Prostate gland (tissue), 2 donors: ENCODE measurements around the gene KCNQ1. TPM values are rescaled to one million over a fixed set of nuclear protein-coding genes. Genes with fewer than 3 reads are reported as not detected.
A peak's percentile ranks its signal among the peaks of the same experiment; 100 is the strongest.

ENCODE experiments used
- DNase-seq: peaks from one replicate; pipeline ENCODE4 v3.0.0-alpha.2; 2019; ENCODE audit warnings: low spot score
- H3K27ac ChIP-seq, 2 donors: fragments of 200-600 bp; sonication (generic); 2 replicates each; pipeline ENCODE4 v1.5.1; 2017 to 2019
- H3K27me3 ChIP-seq: fragments of 200-600 bp; sonication (generic); replicated peaks from 2 replicates; pipeline ENCODE4 v1.5.1; 2019; ENCODE audit not compliant: insufficient read depth
- H3K36me3 ChIP-seq, 2 donors: fragments of 200-600 bp; sonication (generic); 1 replicate in 1 of 2; 2 replicates in 1 of 2; pipeline versions ENCODE4 v1.5.1 to v1.8.1; 2017 to 2019
- H3K4me1 ChIP-seq: fragments of 200-600 bp; sonication (generic); replicated peaks from 2 replicates; pipeline ENCODE4 v1.5.1; 2019
- H3K4me3 ChIP-seq, 2 donors: fragments of 200-600 bp; sonication (generic); 2 replicates each; pipeline ENCODE4 v1.5.1; 2017 to 2019
- H3K9me3 ChIP-seq: fragments of 200-600 bp; sonication (generic); 2 replicates; pipeline ENCODE4 v1.5.1; 2017
- POLR2A ChIP-seq: fragments of 450-650 bp; IDR thresholded peaks from one replicate; pipeline ENCODE4 v1.6.1; 2016; ENCODE audit warnings: antibody characterized with exemption, mild to moderate bottlenecking
- POLR2AphosphoS5 ChIP-seq: sonication (generic); formaldehyde crosslinking; IDR thresholded peaks from one replicate; pipeline ENCODE4 v1.6.1; 2017; ENCODE audit warnings: antibody characterized with exemption
- WGBS: methylation state at CpG from one replicate; pipeline ENCODE4 v1.1.5; 2018; 5-methylcytosine and 5-hydroxymethylcytosine counted together
- intact Hi-C: fragments of 100-400 bp; cut with DNase I; formaldehyde crosslinking; loops from one replicate; pipeline ENCODE4 v1.14.2; 2022
- total RNA-seq, 2 donors: library from RNA; depleted of rRNA; stranded (reverse); fragments of >200 nt; gene quantifications; one replicate each; pipeline ENCODE4 v1.1.0, GENCODE V29; 2016
- TF ChIP-seq, protein P1 (sequence below), 4 experiments: fragments of 200-600 bp in 2 of 4; fragments of 450-650 bp in 2 of 4; sonication (generic) in 2 of 4; IDR thresholded peaks; 1 replicate in 3 of 4; 2 replicates in 1 of 4; pipeline ENCODE4 v1.5.1; 2016 to 2019; ENCODE audit warnings: antibody characterized with exemption in 4 of 4, mild to moderate bottlenecking in 2 of 4, moderate library complexity in 2 of 4

Gene KCNQ1
- total RNA-seq, 2 donors from 2014 or later = 10.0 to 33.8 TPM

DNA sequence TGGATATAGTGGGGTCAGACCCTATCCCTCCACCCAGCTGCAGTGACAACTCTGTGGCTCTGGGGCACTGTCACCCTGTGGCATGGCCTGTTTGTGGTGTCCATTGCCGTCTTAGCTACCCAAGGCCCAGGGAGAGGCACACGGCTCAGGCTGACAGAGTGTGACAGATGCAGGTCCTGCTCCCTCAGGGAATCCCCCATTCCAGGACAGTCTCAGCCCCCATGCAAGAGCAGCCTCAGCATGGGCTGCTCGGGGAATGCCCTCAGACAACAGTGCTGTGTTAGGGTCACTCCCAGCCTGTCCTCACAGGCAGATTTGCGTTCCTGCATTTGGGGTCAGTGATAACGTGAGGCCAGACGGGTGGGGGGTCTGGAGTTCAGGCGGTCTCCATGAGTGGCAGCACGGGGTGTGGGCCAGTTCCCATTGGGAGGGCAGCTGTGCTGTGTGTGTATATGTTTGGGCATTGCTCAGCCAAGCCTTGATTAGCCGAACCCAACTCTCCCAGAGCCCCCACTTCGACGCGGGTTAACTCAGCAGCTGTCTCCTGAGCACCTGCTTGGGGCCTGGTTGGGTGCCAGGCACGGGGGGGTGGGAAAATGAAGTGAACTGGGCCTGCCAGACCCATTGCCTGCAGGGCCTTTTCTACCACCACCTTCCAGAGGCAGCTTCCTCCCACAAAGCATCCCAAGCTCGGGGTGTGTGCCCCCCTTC, 260.2 kb downstream of the KCNQ1 start:
- Histone ChIP-seq H3K27ac (no peak overlapping the region), H3K36me3 (no peaks in the 10 kb centered on the region), H3K9me3 (no peaks in the 10 kb centered on the region), H3K4me1 (no peaks in the 10 kb centered on the region), H3K4me3 (no peak overlapping the region), H3K27me3 (no peaks in the 10 kb centered on the region)
- DNase-seq = no peak
- 76% methylated on average over 13 of the region's 14 CpGs for WGBS
- intact Hi-C loops = loop anchor here (5.0 kb wide), 1 partner anchor 122 kb away; no protein-coding TSS in a partner anchor
- TF ChIP-seq POLR2A = no peak
- TF ChIP-seq POLR2AphosphoS5 = no peak
- TF ChIP-seq, protein P1, sequence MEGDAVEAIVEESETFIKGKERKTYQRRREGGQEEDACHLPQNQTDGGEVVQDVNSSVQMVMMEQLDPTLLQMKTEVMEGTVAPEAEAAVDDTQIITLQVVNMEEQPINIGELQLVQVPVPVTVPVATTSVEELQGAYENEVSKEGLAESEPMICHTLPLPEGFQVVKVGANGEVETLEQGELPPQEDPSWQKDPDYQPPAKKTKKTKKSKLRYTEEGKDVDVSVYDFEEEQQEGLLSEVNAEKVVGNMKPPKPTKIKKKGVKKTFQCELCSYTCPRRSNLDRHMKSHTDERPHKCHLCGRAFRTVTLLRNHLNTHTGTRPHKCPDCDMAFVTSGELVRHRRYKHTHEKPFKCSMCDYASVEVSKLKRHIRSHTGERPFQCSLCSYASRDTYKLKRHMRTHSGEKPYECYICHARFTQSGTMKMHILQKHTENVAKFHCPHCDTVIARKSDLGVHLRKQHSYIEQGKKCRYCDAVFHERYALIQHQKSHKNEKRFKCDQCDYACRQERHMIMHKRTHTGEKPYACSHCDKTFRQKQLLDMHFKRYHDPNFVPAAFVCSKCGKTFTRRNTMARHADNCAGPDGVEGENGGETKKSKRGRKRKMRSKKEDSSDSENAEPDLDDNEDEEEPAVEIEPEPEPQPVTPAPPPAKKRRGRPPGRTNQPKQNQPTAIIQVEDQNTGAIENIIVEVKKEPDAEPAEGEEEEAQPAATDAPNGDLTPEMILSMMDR (IDR thresholded peaks at IDR 0.05) = no peak

DNA sequence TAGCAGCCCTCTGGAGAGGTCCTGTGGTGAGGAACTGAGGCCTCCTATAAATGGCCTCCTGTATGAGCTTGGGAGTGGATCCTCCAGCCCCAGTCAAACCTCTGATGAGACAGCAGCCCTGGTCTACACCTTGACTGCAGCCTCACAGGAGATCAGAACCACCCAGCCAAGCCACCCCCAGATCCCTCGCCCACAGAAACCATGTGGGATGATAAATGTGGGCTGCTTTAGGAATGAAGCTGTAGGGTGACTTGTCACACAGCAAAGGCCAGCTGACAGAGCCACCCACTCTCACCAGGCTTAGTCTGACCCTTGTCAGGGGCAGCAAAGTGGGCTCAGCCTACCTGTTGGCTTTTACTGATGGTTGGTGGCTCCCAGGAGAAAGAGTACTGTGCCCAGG, 261.5 kb downstream of the KCNQ1 start:
- H3K27ac ChIP-seq = no peak overlapping the region
- DNase-seq = no peak
- WGBS = 100% methylated on average over 1 of the region's 1 CpG
- H3K9me3 ChIP-seq = no peaks in the 10 kb centered on the region
- no peaks in the 10 kb centered on the region for H3K27me3 ChIP-seq
- intact Hi-C loops = no loop called here
- no peaks in the 10 kb centered on the region for H3K36me3 ChIP-seq
- TF ChIP-seq POLR2AphosphoS5 (no peak), POLR2A (no peak)
- TF ChIP-seq, protein P1 (IDR thresholded peaks at IDR 0.05) = no peak
- H3K4me3 ChIP-seq = no peak overlapping the region
- H3K4me1 ChIP-seq = no peaks in the 10 kb centered on the region

DNA sequence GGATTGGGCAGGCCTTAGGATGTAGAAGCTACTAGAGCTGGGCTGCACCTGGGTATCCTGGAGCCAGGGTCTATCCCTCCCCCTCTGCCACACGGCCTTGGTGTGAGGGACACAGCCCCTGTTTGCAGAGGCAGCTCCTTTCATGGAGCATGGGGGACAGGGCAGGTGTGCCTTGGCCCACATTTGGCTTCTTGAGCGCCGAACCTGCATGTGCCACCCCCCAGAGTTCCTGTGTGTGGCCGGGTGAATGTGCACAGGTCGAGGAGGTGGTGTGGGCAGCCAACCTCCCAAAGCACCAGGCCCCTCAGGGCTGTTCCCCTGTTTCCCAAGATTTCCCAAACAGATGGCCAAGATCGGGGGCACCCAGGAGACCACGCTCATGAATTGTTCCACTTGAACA, 262.9 kb downstream of the KCNQ1 start:
- intact Hi-C loops = no loop called here
- H3K9me3 ChIP-seq = no peaks in the 10 kb centered on the region
- H3K27me3 ChIP-seq = no peaks in the 10 kb centered on the region
- no peak overlapping the region for H3K4me3 ChIP-seq
- H3K27ac ChIP-seq = no peak overlapping the region
- no peaks in the 10 kb centered on the region for H3K4me1 ChIP-seq
- TF ChIP-seq, protein P1 (IDR thresholded peaks at IDR 0.05) = no peak
- TF ChIP-seq POLR2A = no peak
- TF ChIP-seq POLR2AphosphoS5 = no peak
- no peaks in the 10 kb centered on the region for H3K36me3 ChIP-seq
- 92% methylated on average over 7 of the region's 7 CpGs for WGBS
- no peak for DNase-seq

DNA sequence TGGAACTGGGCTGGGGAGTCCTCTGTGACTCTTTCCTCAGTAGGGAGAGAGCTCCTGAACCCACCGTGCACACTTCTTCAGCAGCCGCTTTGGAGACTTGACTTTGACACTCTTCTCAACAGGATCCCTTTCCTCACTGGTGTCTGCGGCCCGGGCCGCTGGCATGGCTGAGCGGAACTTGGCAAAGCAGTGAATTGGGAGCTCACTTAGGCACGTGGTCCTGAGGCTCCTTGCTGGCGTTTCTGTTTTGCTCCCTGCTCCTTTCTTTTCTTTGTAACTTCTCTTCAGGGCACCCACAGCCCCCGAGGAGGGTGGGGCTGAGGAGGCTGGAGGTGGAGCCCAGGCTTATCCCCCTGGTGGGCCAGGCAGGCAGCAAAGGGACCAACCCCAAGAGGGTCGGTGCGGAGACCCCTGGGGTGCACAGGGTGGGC, 263.4 kb downstream of the KCNQ1 start:
- TF ChIP-seq, protein P1 (IDR thresholded peaks at IDR 0.05) = no peak
- DNase-seq = peak; percentile 35
- intact Hi-C loops = no loop called here

DNA sequence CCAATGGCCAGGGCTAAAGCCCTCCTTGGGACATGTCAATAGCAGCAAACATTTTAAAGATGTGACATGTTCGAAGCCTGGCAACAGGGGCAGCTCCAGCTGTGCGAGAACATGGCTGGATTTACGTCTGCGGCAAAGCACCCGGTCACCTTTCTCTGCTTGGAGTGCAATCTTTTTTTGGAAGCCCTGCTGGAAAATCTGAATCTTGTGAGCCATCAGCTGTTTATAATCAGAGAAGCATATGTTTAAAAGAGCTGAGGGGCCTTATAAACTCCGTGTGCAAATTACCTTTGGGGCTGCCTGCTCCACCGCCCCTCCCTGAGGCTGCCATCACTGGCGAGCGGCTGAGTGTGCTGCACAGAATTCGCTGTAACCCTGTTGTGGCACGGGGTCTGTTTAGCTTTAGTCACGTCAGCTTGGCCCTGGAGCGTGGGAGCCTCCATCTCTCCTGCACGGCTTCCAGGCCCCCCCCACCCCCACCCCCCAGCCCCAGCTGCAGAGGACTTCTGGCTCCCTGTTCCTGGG, 264.0 kb downstream of the KCNQ1 start:
- DNase-seq = no peak
- intact Hi-C loops = no loop called here
- Histone ChIP-seq H3K4me1 (no peaks in the 10 kb centered on the region), H3K27me3 (no peaks in the 10 kb centered on the region), H3K27ac (no peak overlapping the region), H3K36me3 (no peaks in the 10 kb centered on the region), H3K9me3 (no peaks in the 10 kb centered on the region), H3K4me3 (no peak overlapping the region)
- TF ChIP-seq POLR2AphosphoS5 = no peak
- WGBS = 57% methylated on average over 14 of the region's 14 CpGs

More for the DNA sequence above, 263.4 kb downstream of the KCNQ1 start:
- no peaks in the 10 kb centered on the region for H3K4me1 ChIP-seq
- H3K27ac ChIP-seq = no peak overlapping the region
- H3K9me3 ChIP-seq = no peaks in the 10 kb centered on the region
- no peak overlapping the region for H3K4me3 ChIP-seq
- WGBS = 29% methylated on average over 11 of the region's 11 CpGs
- no peaks in the 10 kb centered on the region for H3K27me3 ChIP-seq
- H3K36me3 ChIP-seq = no peaks in the 10 kb centered on the region
